GM12878 (cell line): ENCODE results near the gene REM2. TPM values are rescaled to one million over a fixed set of nuclear protein-coding genes. Genes with fewer than 3 reads are reported as not detected.
A peak's percentile ranks its signal among the peaks of the same experiment; 100 is the strongest.

Experiments used
- ATAC-seq: fragments of 200-7000 bp; cut with Tn5 transposase; 3 replicates; pipeline ENCODE4 v1.9.1; 2020; ENCODE audit warnings: mild to moderate bottlenecking, moderate library complexity
- BruUV-seq: library from RNA; stranded (reverse); fragments of 400-500 nt; replicated peaks from 2 replicates; lab custom pipeline; 2021; lab: Mats Ljungman, UMichigan
- CTCF ChIA-PET: fragments of 300-600 bp; sonication (Branson Sonifier 250); formaldehyde crosslinking; extraction: SDS; loops from one replicate; lab custom pipeline; 2021; ENCODE audit warnings: inconsistent platforms; lab: Yijun Ruan, JAX
- POLR2A ChIA-PET: fragments of 350-600 bp; formaldehyde crosslinking; extraction: SDS; loops from one replicate; lab custom pipeline; 2021; ENCODE audit warnings: inconsistent platforms; lab: Charles Lee
- RAD21 ChIA-PET: fragments of 300-600 bp; sonication (Branson Sonifier 250); formaldehyde crosslinking; loops from one replicate; lab custom pipeline; 2023; ENCODE audit warnings: antibody characterized with exemption; ENCODE audit not compliant: unreplicated experiment; lab: Charles Lee
- SMC1A ChIA-PET: fragments of 300-600 bp; sonication (Branson Sonifier 250); formaldehyde crosslinking; loops from one replicate; lab custom pipeline; 2023; ENCODE audit not compliant: unreplicated experiment, uncharacterized antibody; lab: Charles Lee
- DNase-seq: peaks from one replicate; pipeline ENCODE4 v3.0.0-alpha.2; 2011; ENCODE audit warnings: low read depth, low spot score
- FAIRE-seq: peaks from 3 replicates; lab custom pipeline; 2011; peaks lifted over from hg19 to GRCh38; lab: Jason Lieb, UNC
- H2AFZ ChIP-seq: 2 replicates; pipeline ENCODE4 v1.6.0; 2011; ENCODE audit warnings: low read depth, low read length, control low read depth; ENCODE audit not compliant: control insufficient read depth
- H3K27ac ChIP-seq: 2 replicates; pipeline ENCODE4 v1.5.1; 2011; ENCODE audit warnings: control low read depth; ENCODE audit not compliant: control insufficient read depth, insufficient read depth
- H3K27me3 ChIP-seq, 2 experiments: replicated peaks in 1 of 2; 2 replicates each; pipeline versions ENCODE4 v1.6.0 to v1.6.1; 2011; ENCODE audit warnings: low read length in 1 of 2; ENCODE audit not compliant: control insufficient read depth in 2 of 2, insufficient read depth in 2 of 2
- H3K36me3 ChIP-seq, 2 experiments: 2 replicates each; pipeline ENCODE4 v1.5.1; 2011; ENCODE audit warnings: low read length in 1 of 2; ENCODE audit not compliant: control insufficient read depth in 2 of 2, insufficient read depth in 2 of 2
- H3K4me1 ChIP-seq: 2 replicates; pipeline ENCODE4 v1.6.1; 2011; ENCODE audit warnings: mild to moderate bottlenecking, low read length, moderate library complexity, mixed read lengths; ENCODE audit not compliant: control insufficient read depth, insufficient read depth
- H3K4me2 ChIP-seq: 2 replicates; pipeline ENCODE4 v1.6.0; 2011; ENCODE audit warnings: control low read depth; ENCODE audit not compliant: control insufficient read depth, insufficient read depth
- H3K4me3 ChIP-seq: fragments of 200-600 bp; sonication (generic); 2 replicates; pipeline ENCODE4 v1.5.1; 2016
- H3K79me2 ChIP-seq: 2 replicates; pipeline ENCODE4 v1.6.0; 2011; ENCODE audit warnings: low read length; ENCODE audit not compliant: control insufficient read depth, insufficient read depth
- H3K9ac ChIP-seq: 2 replicates; pipeline ENCODE4 v1.8.0; 2011; ENCODE audit warnings: low read length, control low read depth, mixed read lengths; ENCODE audit not compliant: control insufficient read depth, insufficient read depth
- H3K9me3 ChIP-seq: replicated peaks from 3 replicates; pipeline ENCODE4 v1.5.1; 2011; ENCODE audit warnings: mild to moderate bottlenecking, low read length; ENCODE audit not compliant: control insufficient read depth, insufficient read depth
- H4K20me1 ChIP-seq: 2 replicates; pipeline ENCODE4 v1.6.0; 2011; ENCODE audit not compliant: control insufficient read depth, insufficient read depth
- DPF2 ChIP-seq: fragments of 450-650 bp; IDR thresholded peaks from 2 replicates; pipeline ENCODE4 v1.6.1; 2017; ENCODE audit warnings: mild to moderate bottlenecking
- NR2F1 ChIP-seq: fragments of 450-650 bp; conservative IDR thresholded peaks from 2 replicates; pipeline ENCODE4 v1.6.1; 2017; ENCODE audit warnings: mild to moderate bottlenecking
- POLR2A ChIP-seq: IDR thresholded peaks from 2 replicates; pipeline ENCODE4 v1.6.1; 2011; ENCODE audit warnings: low read depth, mild to moderate bottlenecking, low read length
- RUNX3 ChIP-seq: IDR thresholded peaks from 2 replicates; pipeline ENCODE4 v1.6.1; 2012; ENCODE audit warnings: low read length, inconsistent platforms
- SMARCA5 ChIP-seq: fragments of 450-650 bp; IDR thresholded peaks from 2 replicates; pipeline ENCODE4 v1.6.1; 2017; ENCODE audit warnings: mild to moderate bottlenecking
- WGBS: methylation state at CpG from one replicate; pipeline ENCODE4 v1.1.6; 2016; ENCODE audit warnings: low lambda C conversion rate; ENCODE audit not compliant: insufficient replicate concordance, insufficient coverage; ENCODE audit errors: missing lambda C conversion rate; 5-methylcytosine and 5-hydroxymethylcytosine counted together
- in situ Hi-C: fragments of 300-500 bp; cut with MboI; formaldehyde crosslinking; loops from 9 replicates; pipeline ENCODE4 v1.14.3; 2018; ENCODE audit warnings: mixed read lengths
- intact Hi-C: fragments of 100-400 bp; cut with micrococcal nuclease; formaldehyde crosslinking; loops from one replicate; pipeline ENCODE4 v1.14.2; 2022; ENCODE audit not compliant: unreplicated experiment
- polyA plus RNA-seq, 11 experiments: library from polyadenylated mRNA; depleted of rRNA in 4 of 11; unstranded in 6 of 11; stranded (reverse) in 5 of 11; fragments of >200 nt; fragmentation: Nextera tagmentation in 4 of 11; fragmentation: Illumina TruSeq in 1 of 11; extraction: Ambion mirVana in 4 of 11; extraction: Trizol in 1 of 11; gene quantifications; 1 replicate in 1 of 11; 2 replicates in 10 of 11; pipeline versions ENCODE4 v1.2.1 to v1.2.3, GENCODE V29; 2011 to 2016; ENCODE audit warnings: inconsistent platforms in 2 of 11, missing spikeins in 2 of 11, low read depth in 1 of 11
- total RNA-seq, 4 experiments: library from RNA; depleted of rRNA in 3 of 4; stranded (reverse); fragments of >200 nt in 3 of 4; fragmentation: Illumina TruSeq in 1 of 4; extraction: Trizol in 1 of 4; gene quantifications; 2 replicates each; pipeline versions ENCODE4 v1.2.1 to v1.2.3, GENCODE V29; 2013 to 2021

The REM2 gene
- total and polyA plus RNA-seq, 10 of the 15 experiments (the other 5 are each of a cell fraction or from before 2014, with no cell fraction given): 0.27 to 1.5 (median 0.83) TPM

DNA sequence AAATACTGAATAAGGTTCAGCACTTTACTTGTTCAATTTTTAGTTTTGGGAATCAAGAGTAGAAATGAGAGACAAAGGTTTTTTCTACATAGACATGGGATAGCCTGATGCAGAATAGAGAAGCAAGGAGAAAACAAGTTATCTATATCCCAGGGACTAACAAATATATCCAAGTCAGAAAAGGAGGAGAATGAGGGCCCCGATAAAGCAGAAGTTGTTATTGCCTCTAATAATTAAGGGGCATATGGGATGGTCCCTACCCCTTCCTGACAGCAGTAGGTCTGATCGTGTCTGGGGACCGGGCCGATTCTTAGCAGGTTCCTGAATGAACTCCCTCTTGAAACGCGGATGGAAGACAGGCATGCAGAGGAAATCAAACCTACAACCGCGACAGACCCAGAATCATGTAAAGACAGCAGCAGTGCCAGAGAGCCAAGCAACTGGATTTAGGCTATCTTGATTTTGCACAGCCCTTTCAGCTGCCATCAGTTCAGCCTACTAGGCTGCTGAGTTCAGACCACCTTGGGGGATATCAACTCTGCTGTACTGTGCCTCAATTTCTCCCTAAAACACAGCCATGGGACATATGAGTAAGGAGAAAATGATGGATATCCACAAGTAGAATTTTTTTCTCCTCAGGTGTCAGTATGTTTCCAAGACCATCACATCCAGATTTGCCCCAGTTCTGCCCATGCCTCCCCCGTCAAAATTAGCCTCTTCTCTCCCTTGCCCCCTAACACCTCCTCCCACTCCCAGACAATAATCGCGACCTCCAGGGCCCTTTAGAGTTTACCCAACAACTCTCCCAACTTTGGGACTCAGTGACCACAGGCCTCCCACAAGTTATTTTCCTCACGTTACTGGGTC lies 45.4 kb downstream of the REM2 start:
- H3K36me3 ChIP-seq: peaks cover 6 to 12% of the 10 kb centered on the region in 2 experiments; a peak in 3 of 4 replicates
- no peaks in the 10 kb centered on the region for H4K20me1 ChIP-seq
- in situ Hi-C loops: no loop called here
- TF ChIP-seq SMARCA5 (0 out of 2 replicates have a peak, but pooled peaks have one; percentile 6), RUNX3 (peak; percentile 4; the same call in 1 of the 2 replicates), DPF2 (0 out of 2 replicates have a peak, but pooled peaks have one; percentile 9), POLR2A (no peak), NR2F1 (0 out of 2 replicates have a peak, but pooled peaks have one; percentile 34)
- ChIA-PET SMC1A (interaction anchor here (0.6 to 3.1 kb wide), 15 partner anchors 9 to 167 kb away, joined by 3 to 24 read pairs (median 6); partner anchors contain the start of genes ACIN1, AJUBA, C14orf119 and HAUS4), POLR2A (interaction anchor here (0.5 to 4.6 kb wide), 13 partner anchors 11 to 338 kb away, joined by 3 to 73 read pairs (median 4); partner anchors contain the start of genes ABHD4, ACIN1, C14orf119 and HAUS4), CTCF (interaction anchor here (0.8 to 3.4 kb wide), 30 partner anchors 9 to 393 kb away, joined by 3 to 82 read pairs (median 8); partner anchors contain the start of genes AJUBA, CDH24, HAUS4 and LRP10), RAD21 (interaction anchor here (1.0 to 2.8 kb wide), 14 partner anchors 9 to 126 kb away, joined by 3 to 18 read pairs (median 9); partner anchors contain the start of genes AJUBA, HAUS4 and RBM23)
- no peak for DNase-seq
- H3K9ac ChIP-seq: peak overlapping the region; percentile 96
- intact Hi-C loops: loop anchor here (1.0 to 2.0 kb wide), 3 partner anchors 9 to 128 kb away; partner anchors contain the start of genes AJUBA, CDH24 and RBM23
- no peak for ATAC-seq
- peak overlapping the region; percentile 93 for H2AFZ ChIP-seq
- H3K79me2 ChIP-seq: peaks cover 24% of the 10 kb centered on the region
- BruUV-seq: TSS peak; percentile 77
- FAIRE-seq: no peak
- 1% methylated on average over 12 of the region's 12 CpGs for WGBS
- H3K27me3 ChIP-seq: no peaks in the 10 kb centered on the region
- peak overlapping the region; percentile 89 for H3K4me2 ChIP-seq
- H3K27ac ChIP-seq: peak overlapping the region; percentile 81
- no peaks in the 10 kb centered on the region for H3K9me3 ChIP-seq
- peak overlapping the region; percentile 91 for H3K4me3 ChIP-seq
- peaks cover 16% of the 10 kb centered on the region; the same call in 1 of the 2 replicates for H3K4me1 ChIP-seq
